ENCODE results near the gene UNC5C.

DNA sequence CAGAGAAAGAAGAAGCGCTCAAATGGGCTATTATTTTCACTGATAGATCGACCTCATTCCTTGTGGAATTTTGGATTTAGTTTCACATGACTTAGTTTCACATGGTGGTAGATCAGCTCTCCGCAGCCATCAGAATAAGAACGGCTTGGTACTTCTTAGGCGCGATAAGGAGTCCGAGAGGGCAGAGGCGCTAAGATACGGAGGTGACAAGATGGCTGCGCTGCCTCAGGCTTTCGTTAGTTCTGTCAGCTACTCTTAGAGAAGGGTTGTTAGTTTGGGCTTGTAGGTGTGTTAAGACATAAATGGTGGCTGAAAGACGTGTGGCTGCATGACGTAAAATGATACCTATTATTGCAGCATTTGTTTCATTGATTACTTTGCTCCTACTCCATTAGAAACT, 169.1 kb downstream of the UNC5C start:
- TF ChIP-seq HDGF (IDR thresholded peaks at IDR 0.05; ENCODE audit: borderline replicate concordance) (no peak), FOXA1 (IDR thresholded peaks at IDR 0.05) (no peak)

Measured in HEK293T (cell line).